CD8-positive, alpha-beta memory T cell (primary cell): ENCODE measurements around the gene HOXA7. TPM values are rescaled to one million over a fixed set of nuclear protein-coding genes. Genes with fewer than 3 reads are reported as not detected.

Source experiments
- CTCF ChIA-PET: fragments of 350-600 bp; sonication (Branson Sonifier 250); formaldehyde crosslinking; loops from one replicate; lab custom pipeline; 2021; ENCODE audit warnings: antibody characterized with exemption; lab: Charles Lee
- POLR2A ChIA-PET: fragments of 350-600 bp; sonication (Branson Sonifier 250); formaldehyde crosslinking; loops from one replicate; lab custom pipeline; 2021; ENCODE audit warnings: antibody characterized with exemption; lab: Charles Lee
- DNase-seq, 5 donors: peaks; one replicate each; pipeline versions ENCODE4 v3.0.0 to v3.0.0-alpha.2; 2020 to 2022; ENCODE audit warnings: mixed read lengths in 1 of 5
- H3K27ac ChIP-seq: one replicate; pipeline ENCODE4 v1.7.0; 2013; ENCODE audit warnings: low read depth, mild to moderate bottlenecking, low read length, moderate library complexity
- H3K27me3 ChIP-seq: 2 replicates; pipeline ENCODE4 v1.7.0; 2013; ENCODE audit warnings: low read length, mild to moderate bottlenecking; ENCODE audit not compliant: insufficient read depth, poor library complexity, severe bottlenecking
- H3K36me3 ChIP-seq: 2 replicates; pipeline ENCODE4 v1.7.0; 2013; ENCODE audit warnings: mild to moderate bottlenecking, low read length, moderate library complexity; ENCODE audit not compliant: insufficient read depth
- H3K4me1 ChIP-seq: 2 replicates; pipeline ENCODE4 v1.7.0; 2013; ENCODE audit warnings: mild to moderate bottlenecking, low read length, moderate library complexity; ENCODE audit not compliant: insufficient read depth
- H3K4me3 ChIP-seq: 2 replicates; pipeline ENCODE4 v1.7.0; 2013; ENCODE audit warnings: mild to moderate bottlenecking, low read length
- H3K9me3 ChIP-seq: 2 replicates; pipeline ENCODE4 v1.7.0; 2013; ENCODE audit warnings: mild to moderate bottlenecking, low read length
- H3K27ac Mint-ChIP-seq, 8 donors: one replicate each; pipeline ENCODE4 v1.8.0; 2020 to 2021; ENCODE audit warnings: mixed read lengths in 8 of 8, mild to moderate bottlenecking in 6 of 8, inconsistent platforms in 3 of 8, moderate library complexity in 3 of 8
- H3K27me3 Mint-ChIP-seq, 2 donors: one replicate each; pipeline ENCODE4 v1.8.0; 2020 to 2021; ENCODE audit warnings: mixed read lengths in 2 of 2, mild to moderate bottlenecking in 1 of 2, moderate library complexity in 1 of 2
- H3K36me3 Mint-ChIP-seq, 3 donors: one replicate each; pipeline ENCODE4 v1.8.0; 2020 to 2021; ENCODE audit warnings: mixed read lengths in 3 of 3, inconsistent platforms in 1 of 3, mild to moderate bottlenecking in 1 of 3
- H3K4me1 Mint-ChIP-seq, 3 donors: one replicate each; pipeline ENCODE4 v1.8.0; 2020 to 2021; ENCODE audit warnings: mixed read lengths in 3 of 3, inconsistent platforms in 1 of 3, mild to moderate bottlenecking in 1 of 3
- H3K4me3 Mint-ChIP-seq, 7 donors: one replicate each; pipeline ENCODE4 v1.8.0; 2020 to 2021; ENCODE audit warnings: mixed read lengths in 7 of 7, mild to moderate bottlenecking in 6 of 7, moderate library complexity in 4 of 7, inconsistent platforms in 2 of 7
- H3K9me3 Mint-ChIP-seq, 5 donors: one replicate each; pipeline ENCODE4 v1.8.0; 2020 to 2022; ENCODE audit warnings: mixed read lengths in 5 of 5, mild to moderate bottlenecking in 3 of 5, moderate library complexity in 2 of 5, inconsistent platforms in 1 of 5
- polyA plus RNA-seq: library from polyadenylated mRNA; unstranded; fragments of 300-500 nt; fragmentation: Illumina TruSeq; gene quantifications from one replicate; pipeline ENCODE4 v1.2.3, GENCODE V29; 2021
- total RNA-seq, 2 experiments: library from RNA; stranded (reverse); gene quantifications; one replicate each; pipeline ENCODE4 v1.2.3, GENCODE V29; 2021

The HOXA7 gene
- total and polyA plus RNA-seq, 3 experiments from 2014 or later: not detected

DNA sequence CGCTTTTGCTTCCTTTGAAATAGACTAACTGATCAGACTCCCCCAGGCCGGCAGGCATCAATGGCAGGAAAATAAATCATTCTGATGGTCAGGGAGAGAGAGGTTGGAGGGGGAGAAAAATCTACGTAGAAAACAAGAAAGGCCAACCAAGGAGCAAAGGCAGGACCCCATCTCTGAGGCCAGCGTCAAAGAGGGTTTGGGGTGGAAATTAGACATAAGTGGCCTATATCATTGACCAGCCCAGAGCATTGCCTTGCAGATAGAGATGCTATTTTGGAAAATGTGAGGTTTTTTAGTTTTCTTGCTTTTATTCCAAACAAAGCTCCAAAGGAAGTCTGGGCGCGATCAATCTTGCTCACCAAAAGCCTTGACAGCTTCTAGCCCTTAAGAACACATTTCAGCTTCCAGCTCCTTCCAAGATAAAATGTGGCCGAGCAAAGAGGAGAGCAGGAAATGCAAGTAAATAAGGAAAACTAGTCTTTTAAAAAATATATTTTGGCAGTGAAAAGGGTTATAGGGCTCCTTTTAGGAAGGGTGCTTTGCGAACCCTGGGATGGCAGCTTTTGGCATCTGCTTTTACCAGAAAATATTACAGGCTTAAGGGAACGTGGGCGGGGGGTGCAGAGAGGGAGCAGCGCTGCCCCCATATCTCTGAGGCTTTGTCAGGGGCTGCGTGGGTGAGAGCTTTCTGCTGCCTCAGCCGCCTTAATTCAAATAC, 52.0 kb downstream of the HOXA7 start:
- no peak for DNase-seq
- POLR2A ChIA-PET: no interaction called here
- Histone ChIP-seq H3K27me3 (peaks cover 38% of the 10 kb centered on the region), H3K4me3 (no peak overlapping the region), H3K36me3 (no peaks in the 10 kb centered on the region), H3K4me1 (peaks cover 10% of the 10 kb centered on the region), H3K9me3 (no peaks in the 10 kb centered on the region), H3K27ac (no peak overlapping the region)
- CTCF ChIA-PET: interaction anchor here (1.1 kb wide), 1 partner anchor 8 kb away, joined by 4 read pairs; no protein-coding TSS in a partner anchor
- H3K4me1 Mint-ChIP-seq: peaks cover 20 to 23% (median 22%) of the 10 kb centered on the region in 3 donors
- peaks cover 38 to 66% of the 10 kb centered on the region in 2 donors for H3K27me3 Mint-ChIP-seq
- peaks cover 9 to 16% (median 15%) of the 10 kb centered on the region in 3 donors for H3K36me3 Mint-ChIP-seq
- H3K9me3 Mint-ChIP-seq: no peaks in the 10 kb centered on the region
- no peak overlapping the region for H3K27ac Mint-ChIP-seq
- no peak overlapping the region for H3K4me3 Mint-ChIP-seq

Other genes starting within 250 kb of the HOXA7 start
- gene HOXA1, start 60.7 kb downstream of the HOXA7 start, total RNA-seq: under 1 TPM; 0.31 to 0.38 TPM
- 0.75 TPM for gene HOXA1, start 60.7 kb downstream of the HOXA7 start, polyA plus RNA-seq
- gene HOXA2, start 54.0 kb downstream of the HOXA7 start, total RNA-seq: not detected
- not detected for gene HOXA2, start 54.0 kb downstream of the HOXA7 start, polyA plus RNA-seq
- gene HOXA4, start 25.9 kb downstream of the HOXA7 start, total RNA-seq: under 1 TPM in 1 of 2 experiments, not detected in 1; 0.11 TPM
- gene HOXA4, start 25.9 kb downstream of the HOXA7 start, polyA plus RNA-seq: 0.20 TPM
- gene HOXA5, start 13.0 kb downstream of the HOXA7 start, total RNA-seq: not detected
- gene HOXA5, start 13.0 kb downstream of the HOXA7 start, polyA plus RNA-seq: not detected
- not detected for gene HOXA6, start 8.9 kb downstream of the HOXA7 start, total RNA-seq
- not detected for gene HOXA6, start 8.9 kb downstream of the HOXA7 start, polyA plus RNA-seq
- not detected for gene HOXA3, start 4.1 kb downstream of the HOXA7 start, total RNA-seq
- gene HOXA3, start 4.1 kb downstream of the HOXA7 start, polyA plus RNA-seq: not detected
- gene HOXA9, start 8.9 kb upstream of the HOXA7 start, total RNA-seq: not detected
- not detected for gene HOXA9, start 8.9 kb upstream of the HOXA7 start, polyA plus RNA-seq
- not detected for gene HOXA10, start 17.6 kb upstream of the HOXA7 start, total RNA-seq
- 0.09 TPM for gene HOXA10, start 17.6 kb upstream of the HOXA7 start, polyA plus RNA-seq
- gene HOXA11, start 28.6 kb upstream of the HOXA7 start, total RNA-seq: not detected
- not detected for gene HOXA11, start 28.6 kb upstream of the HOXA7 start, polyA plus RNA-seq
- gene HOXA13, start 43.4 kb upstream of the HOXA7 start, total RNA-seq: not detected
- gene HOXA13, start 43.4 kb upstream of the HOXA7 start, polyA plus RNA-seq: not detected
- gene EVX1, start 86.1 kb upstream of the HOXA7 start, total RNA-seq: not detected
- not detected for gene EVX1, start 86.1 kb upstream of the HOXA7 start, polyA plus RNA-seq